SKM-1 treated with dmso at 0.1 percent for 144 hours (cell line): ENCODE data around the gene INPP5A.
"Not testable (repeated sequence)": the region's sequence is repeated elsewhere in the genome, so short reads cannot be mapped to it uniquely, and the experiment has no call there.

Experiments
- DNase-seq: peaks from one replicate; lab custom pipeline; 2025; ENCODE audit not compliant: unreplicated experiment; lab: John Stamatoyannopoulos, UW

INPP5A gene

GRCh38 chr10:132701846-132702190, 164.2 kb downstream of the INPP5A start:
- DNase-seq, result no peak

DNA sequence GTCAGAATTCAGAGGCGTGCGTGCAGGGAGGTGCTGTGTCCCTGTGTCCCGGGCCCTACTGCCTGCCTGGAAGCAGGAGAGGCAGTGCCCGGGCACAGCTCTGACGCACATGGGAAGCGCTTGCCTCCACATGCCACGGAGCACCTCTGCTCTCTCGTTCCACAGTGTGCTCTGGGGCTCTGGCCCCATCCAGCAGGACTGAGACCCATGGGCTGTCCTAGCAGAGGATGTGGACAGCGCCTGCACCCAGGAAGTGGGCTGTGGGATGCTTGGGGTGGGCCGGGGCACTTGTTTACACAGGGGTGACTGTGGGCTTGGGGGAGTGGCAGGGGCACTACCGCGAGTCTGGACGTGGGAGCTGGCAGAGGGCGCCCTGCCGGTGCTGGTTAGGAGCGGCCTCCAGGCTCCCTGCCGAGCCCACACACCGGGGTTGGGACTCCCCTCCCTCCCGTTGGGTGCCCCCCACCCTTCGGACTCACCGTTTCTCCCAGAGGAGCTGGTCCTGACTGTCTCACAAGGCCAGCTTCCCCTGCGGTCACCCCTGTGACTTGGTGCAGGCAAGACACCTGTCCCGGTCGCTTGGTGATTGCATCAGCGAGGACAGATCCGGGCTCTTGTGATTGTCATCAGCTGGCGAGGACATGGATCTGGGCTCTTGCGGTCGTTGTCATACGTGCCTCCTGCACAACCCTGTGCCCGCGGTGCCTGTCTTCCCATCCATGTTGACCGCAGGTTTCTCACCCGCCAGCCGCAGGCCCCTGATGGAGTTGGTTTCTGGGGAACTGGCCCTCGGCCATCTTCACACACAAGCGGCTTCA, 165.2 kb downstream of the INPP5A start:
- DNase-seq, result no peak

DNA sequence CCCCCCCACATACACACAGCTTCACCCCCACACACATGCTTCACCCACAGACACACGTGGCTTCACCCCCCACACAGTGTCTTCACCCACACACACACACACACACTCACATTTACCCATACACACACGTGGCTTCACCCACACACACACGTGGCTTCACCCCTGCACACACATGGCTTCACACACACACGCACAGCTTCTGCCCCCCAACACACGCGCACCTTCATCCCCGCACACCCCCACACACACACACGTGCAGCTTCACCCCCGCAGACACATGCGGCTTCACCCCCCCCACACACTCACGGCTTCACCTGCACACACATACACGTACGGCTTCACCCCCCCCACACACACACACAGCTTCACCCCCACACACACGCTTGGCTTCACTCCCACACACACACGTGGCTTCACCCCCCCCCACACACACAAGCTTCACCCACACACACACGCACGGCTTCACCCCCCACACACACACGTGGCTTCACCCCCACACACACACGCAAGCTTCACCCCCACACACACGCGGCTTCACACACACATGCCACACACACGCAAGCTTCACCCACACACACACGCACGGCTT, 165.9 kb downstream of the INPP5A start:
- no peak for DNase-seq

DNA sequence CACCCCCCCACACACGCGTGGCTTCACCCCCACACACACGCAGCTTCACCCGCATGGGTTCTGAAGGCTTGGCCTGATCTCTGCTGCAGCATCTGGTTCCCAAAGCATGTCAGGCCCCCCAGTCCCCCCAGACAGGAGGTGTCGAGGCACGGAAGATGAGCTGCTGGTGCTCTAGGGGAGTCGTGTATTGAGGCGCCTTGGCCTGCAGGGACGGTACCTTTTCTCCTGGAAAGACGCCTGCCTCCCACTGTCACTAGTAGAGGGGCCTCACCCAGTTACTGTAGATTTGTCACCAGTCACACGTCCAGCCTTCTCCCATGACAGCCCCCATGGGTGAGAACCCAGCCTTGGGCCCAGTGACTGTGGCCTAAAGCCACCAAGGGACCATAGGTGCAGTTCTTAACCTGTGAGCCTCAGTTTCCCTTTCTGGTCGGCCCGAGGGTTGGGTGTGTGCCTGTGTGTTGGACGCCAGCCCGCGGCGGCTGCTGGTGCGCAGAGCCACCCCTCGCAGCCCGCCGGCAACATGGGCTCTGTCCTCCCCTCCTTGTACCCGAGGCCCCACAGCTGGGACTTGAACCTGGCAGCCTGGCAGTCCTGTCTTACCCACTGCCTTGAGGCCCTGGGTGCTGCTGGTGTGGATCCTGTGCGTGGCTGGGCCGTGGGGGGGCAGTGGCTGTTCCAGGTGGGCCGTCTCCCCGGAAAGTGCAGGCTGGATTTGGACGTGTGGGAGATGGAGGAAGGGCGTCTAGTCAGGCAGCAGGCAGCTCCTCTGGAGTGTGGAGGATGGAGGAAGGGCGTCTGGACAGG, 166.6 kb downstream of the INPP5A start:
- no peak for DNase-seq

DNA sequence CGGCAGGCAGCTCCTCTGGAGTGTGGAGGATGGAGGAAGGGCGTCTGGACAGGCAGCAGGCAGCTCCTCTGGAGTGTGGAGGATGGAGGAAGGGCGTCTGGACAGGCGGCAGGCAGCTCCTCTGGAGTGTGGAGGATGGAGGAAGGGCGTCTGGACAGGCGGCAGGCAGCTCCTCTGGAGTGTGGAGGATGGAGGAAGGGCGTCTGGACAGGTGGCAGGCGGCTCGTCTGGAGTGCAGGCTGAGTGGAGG, 167.2 kb downstream of the INPP5A start:
- DNase-seq, result not testable (repeated sequence)

GRCh38 chr10:132705173-132705572, 167.6 kb downstream of the INPP5A start:
- DNase-seq, result no peak

GRCh38 chr10:132705943-132706342, 168.4 kb downstream of the INPP5A start:
- no peak for DNase-seq

DNA sequence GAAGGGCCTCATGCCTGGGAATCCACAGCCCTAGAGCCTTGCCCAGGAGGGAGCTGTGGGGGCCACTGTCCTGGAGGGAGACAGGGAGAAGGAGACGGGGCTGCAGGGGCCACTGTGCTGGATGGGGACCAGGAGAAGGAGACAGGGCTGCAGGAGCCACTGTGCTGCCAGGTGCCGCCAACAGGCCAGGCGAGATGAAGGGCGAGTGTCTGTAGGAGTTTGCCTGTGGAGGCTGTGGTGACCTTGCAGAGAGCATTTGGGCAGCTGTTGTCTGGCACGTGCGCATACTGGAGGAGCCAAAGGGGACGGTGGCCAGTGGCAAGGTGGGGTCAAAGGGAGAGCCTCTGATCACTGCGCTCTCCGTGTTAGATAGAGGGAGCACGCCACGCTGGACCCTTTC, 169.1 kb downstream of the INPP5A start:
- DNase-seq, result no peak

GRCh38 chr10:132707121-132707775, 169.7 kb downstream of the INPP5A start:
- no peak for DNase-seq

DNA sequence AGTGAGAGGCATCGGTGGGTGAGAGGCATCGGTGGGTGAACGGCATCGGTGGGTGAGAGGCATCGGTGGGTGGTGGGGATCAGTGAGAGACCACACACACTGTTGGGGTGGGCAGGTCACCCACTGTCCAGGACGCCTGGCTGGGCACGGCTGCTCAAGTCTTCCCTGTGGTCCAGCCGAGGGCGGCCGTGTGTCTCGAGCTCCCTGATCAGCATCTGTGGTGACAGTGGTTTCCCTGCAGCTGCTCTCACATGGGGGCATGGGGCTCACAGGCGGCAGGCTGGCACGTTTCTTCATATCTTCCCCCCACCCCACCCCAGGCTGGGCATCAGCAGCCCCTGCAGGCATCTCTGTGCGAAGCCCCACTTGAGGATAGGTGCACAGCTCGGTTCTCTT, 170.2 kb downstream of the INPP5A start:
- no peak for DNase-seq

GRCh38 chr10:132708441-132708840, 170.9 kb downstream of the INPP5A start:
- no peak for DNase-seq

GRCh38 chr10:132708936-132709335, 171.3 kb downstream of the INPP5A start:
- DNase-seq, result no peak

GRCh38 chr10:132709471-132709951, 171.9 kb downstream of the INPP5A start:
- no peak for DNase-seq

GRCh38 chr10:132710036-132710686, 172.6 kb downstream of the INPP5A start:
- DNase-seq, result no peak

GRCh38 chr10:132710746-132711612, 173.4 kb downstream of the INPP5A start:
- DNase-seq, result no peak

DNA sequence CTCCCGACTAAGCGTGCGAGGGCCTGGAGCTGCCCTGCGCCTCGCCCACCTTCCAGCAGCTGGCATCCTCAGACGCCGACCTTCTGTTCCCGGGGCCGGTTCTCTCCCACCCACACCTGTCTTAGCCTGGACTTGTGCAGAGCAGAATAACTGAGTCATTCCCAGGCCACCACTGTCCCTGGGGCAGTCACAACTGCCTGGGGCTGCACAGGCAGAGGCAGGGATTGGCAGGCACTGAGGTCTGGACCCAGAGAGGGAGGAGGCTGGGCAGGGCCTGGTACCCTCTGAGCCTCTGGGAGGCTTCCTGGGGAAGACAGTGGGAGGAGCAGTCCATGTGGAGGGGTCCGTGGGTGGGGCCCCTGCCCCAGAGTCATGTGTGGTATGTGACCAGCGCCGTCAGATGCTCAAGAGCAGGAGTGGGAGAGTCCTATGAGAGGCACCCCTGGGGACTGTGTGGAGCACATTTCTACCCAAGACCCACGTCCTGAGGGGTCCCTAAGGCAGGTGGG, 174.1 kb downstream of the INPP5A start:
- DNase-seq, result no peak

- DNase-seq, result no peak
Observed at GRCh38 chr10:132712291-132712690, 174.7 kb downstream of the INPP5A start.

DNA sequence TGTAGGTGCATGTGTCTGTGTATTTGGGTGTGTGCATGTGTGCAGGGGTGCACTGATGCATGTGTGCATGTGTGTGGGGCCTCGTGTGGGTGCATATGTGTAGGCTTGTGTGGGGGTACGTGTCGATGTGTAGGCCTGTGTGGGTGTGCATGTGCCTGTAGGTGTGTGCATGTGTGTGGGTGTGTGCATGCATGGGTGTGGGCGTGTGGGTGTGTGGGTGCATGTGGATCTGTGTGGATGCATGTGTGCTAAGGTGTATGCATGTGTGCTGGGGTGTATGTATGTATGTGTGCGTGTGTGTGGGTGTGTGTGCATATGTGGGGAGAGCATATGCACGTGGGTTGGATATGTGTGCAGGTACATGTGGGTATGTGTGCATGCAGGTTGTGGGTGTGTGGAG, 175.2 kb downstream of the INPP5A start:
- no peak for DNase-seq

GRCh38 chr10:132713421-132714095, 176.0 kb downstream of the INPP5A start:
- no peak for DNase-seq
